IMR-90 (cell line): Measurements from ENCODE around the gene LIX1.

Experiments
- FOS ChIP-seq: fragments of 150-350 bp; IDR thresholded peaks from 2 replicates; pipeline ENCODE4 v1.6.1; 2016; ENCODE audit warnings: low read depth, low read length
- POLR2A ChIP-seq: IDR thresholded peaks from 2 replicates; pipeline ENCODE4 v1.6.1; 2012; ENCODE audit warnings: mild to moderate bottlenecking, low read depth, low read length
- TF ChIP-seq, protein P1 (sequence below): conservative IDR thresholded peaks from 2 replicates; pipeline ENCODE4 v1.5.1; 2012; ENCODE audit warnings: mild to moderate bottlenecking, low read depth, low read length, improper control_type of control experiment

DNA sequence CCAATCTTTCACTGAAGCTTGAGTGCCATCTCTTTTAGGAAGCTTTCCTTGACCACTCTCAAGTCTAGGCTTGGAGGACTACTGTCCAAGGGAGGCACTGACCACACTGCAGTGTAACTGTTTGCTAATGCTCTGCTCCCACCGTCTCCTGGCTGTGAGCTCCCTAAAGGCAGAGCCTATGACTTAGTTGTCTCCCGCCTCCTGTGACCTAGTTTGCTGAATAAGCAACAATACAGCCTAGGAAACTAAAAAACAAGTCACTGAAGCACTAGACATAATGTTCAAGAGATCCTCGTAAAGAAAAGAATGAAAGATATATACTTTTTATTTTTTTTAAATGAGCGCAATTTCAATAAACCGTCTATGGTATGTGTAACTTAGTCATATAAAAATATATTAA is 31.4 kb downstream of the LIX1 start:
- TF ChIP-seq, protein P1, sequence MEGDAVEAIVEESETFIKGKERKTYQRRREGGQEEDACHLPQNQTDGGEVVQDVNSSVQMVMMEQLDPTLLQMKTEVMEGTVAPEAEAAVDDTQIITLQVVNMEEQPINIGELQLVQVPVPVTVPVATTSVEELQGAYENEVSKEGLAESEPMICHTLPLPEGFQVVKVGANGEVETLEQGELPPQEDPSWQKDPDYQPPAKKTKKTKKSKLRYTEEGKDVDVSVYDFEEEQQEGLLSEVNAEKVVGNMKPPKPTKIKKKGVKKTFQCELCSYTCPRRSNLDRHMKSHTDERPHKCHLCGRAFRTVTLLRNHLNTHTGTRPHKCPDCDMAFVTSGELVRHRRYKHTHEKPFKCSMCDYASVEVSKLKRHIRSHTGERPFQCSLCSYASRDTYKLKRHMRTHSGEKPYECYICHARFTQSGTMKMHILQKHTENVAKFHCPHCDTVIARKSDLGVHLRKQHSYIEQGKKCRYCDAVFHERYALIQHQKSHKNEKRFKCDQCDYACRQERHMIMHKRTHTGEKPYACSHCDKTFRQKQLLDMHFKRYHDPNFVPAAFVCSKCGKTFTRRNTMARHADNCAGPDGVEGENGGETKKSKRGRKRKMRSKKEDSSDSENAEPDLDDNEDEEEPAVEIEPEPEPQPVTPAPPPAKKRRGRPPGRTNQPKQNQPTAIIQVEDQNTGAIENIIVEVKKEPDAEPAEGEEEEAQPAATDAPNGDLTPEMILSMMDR: no peak
- TF ChIP-seq POLR2A (no peak), FOS (no peak)
